IMR-90 (cell line): ENCODE data around the gene ARHGEF16.

ENCODE experiments used
- MXI1 ChIP-seq: IDR thresholded peaks from 2 replicates; pipeline ENCODE4 v1.6.1; 2012; ENCODE audit warnings: low read depth, mild to moderate bottlenecking, low read length, moderate library complexity, borderline replicate concordance
- TF ChIP-seq, protein P1 (sequence below): conservative IDR thresholded peaks from 2 replicates; pipeline ENCODE4 v1.5.1; 2012; ENCODE audit warnings: mild to moderate bottlenecking, low read depth, low read length, improper control_type of control experiment

GRCh38 chr1:3427711-3428704 is 26.5 kb upstream of the ARHGEF16 start:
- no peak for TF ChIP-seq MXI1
- TF ChIP-seq, protein P1, sequence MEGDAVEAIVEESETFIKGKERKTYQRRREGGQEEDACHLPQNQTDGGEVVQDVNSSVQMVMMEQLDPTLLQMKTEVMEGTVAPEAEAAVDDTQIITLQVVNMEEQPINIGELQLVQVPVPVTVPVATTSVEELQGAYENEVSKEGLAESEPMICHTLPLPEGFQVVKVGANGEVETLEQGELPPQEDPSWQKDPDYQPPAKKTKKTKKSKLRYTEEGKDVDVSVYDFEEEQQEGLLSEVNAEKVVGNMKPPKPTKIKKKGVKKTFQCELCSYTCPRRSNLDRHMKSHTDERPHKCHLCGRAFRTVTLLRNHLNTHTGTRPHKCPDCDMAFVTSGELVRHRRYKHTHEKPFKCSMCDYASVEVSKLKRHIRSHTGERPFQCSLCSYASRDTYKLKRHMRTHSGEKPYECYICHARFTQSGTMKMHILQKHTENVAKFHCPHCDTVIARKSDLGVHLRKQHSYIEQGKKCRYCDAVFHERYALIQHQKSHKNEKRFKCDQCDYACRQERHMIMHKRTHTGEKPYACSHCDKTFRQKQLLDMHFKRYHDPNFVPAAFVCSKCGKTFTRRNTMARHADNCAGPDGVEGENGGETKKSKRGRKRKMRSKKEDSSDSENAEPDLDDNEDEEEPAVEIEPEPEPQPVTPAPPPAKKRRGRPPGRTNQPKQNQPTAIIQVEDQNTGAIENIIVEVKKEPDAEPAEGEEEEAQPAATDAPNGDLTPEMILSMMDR: no peak
